ENCODE results near the gene CREG1.
"Not testable (repeated sequence)": the region's sequence is repeated elsewhere in the genome, so short reads cannot be mapped to it uniquely, and the experiment has no call there.

The CREG1 gene

GRCh38 chr1:167563579-167564246 lies 10.2 kb upstream of the CREG1 start:
- peak; percentile 59 to 73 for DNase-seq

- no peak for DNase-seq
Measured at GRCh38 chr1:167562702-167563101, 9.1 kb upstream of the CREG1 start.

DNA sequence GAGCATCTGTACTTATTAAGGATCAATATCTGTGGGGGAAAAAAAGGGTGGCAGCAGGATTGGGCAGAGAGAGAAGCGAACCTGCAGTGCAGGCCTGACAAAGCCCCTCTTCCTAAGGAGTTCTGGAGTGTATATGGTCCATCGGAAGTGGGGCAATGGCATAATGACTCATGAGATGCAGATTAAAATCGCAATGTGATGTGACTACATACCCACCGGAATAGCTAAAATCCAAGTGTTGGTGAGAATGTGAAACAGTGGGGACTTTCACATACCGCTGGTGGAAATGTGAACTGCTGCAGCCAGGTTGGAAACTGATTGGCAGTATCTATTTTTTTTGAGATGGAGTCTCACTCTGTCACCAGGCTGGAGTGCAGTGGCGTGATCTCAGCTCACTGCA lies 8.2 kb upstream of the CREG1 start:
- DNase-seq = no peak

GRCh38 chr1:167555971-167556714 lies 2.6 kb upstream of the CREG1 start:
- DNase-seq = peak; percentile 28 to 35

- DNase-seq = not testable (repeated sequence)
Measured at GRCh38 chr1:167555072-167555471, 1.5 kb upstream of the CREG1 start.

DNA sequence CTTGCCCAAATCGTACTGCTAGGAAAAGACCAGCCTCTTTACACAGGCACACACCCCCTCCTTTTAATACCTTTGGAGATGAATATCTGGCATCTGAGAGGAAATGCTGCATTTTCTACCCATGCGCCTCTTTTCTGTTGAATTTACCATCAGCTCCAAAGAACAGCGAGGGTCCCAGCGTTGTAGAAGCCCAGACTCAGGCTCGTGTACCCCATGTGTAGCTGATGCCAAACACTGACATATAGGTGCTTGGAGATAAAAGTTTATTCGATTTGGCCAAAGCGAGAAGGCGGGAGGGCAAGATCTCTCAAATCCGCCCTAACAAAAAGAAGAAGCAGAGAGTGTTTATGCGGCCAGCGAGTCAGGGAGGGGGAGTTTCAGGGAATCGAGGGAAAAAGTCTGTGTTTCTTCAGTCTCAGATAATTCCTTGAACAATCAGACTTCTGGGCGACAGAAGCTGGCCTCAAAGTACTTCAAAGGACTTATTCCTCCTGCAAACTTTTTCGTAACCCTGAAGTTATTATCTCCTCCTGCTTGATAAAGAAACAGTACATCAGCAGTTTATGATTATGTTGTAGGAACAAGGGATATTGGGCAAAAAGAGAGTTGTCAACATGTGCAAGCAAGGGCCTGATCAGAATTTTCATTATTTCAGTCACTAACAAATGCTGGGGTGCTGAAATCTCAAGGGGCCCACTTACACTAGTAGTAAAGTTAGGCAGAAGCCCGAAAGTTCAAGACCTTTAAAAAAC lies 642 bp upstream of the CREG1 start:
- DNase-seq = no peak

- DNase-seq = no peak
Measured at GRCh38 chr1:167551362-167551761, 2.2 kb downstream of the CREG1 start.

DNA sequence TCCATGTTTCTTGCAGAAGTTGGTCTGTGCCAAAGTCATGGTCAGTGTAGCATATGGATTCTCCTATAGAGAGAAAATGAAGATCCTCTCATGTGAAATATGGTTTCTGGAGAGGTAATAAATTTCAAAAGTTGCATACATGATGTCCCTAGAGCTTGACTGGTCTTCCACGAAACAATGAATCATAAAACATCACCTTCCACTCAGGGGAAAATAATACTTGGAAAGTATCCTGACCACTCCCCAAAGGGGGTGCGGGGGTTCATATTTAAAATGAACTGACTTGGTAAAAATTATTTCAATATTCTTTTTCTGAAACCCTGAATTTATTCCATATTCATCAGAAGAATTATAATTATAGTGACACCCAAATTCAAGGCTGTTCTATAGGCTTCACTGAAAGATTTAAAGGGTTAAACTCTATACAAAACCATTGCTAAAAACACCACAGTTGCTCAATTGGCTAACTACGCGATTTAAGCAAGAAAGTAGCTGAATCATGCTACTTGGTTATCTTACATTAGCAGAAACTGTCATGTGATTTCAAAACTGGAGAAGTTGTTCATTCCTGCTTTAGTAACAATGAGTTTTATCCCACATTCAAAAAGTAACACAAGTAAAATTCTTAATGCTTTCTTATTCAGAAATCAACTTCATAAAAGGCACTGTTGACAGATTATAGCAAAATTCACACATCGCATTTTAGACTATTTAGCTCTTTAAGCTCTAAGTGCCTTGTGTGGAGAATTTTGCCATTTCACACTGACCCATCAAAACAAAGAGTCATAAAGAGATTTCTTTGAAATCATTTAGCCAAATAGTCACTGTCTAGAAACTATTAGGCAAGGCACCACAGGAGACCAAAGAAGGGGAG lies 5.3 kb downstream of the CREG1 start:
- no peak for DNase-seq

DNA sequence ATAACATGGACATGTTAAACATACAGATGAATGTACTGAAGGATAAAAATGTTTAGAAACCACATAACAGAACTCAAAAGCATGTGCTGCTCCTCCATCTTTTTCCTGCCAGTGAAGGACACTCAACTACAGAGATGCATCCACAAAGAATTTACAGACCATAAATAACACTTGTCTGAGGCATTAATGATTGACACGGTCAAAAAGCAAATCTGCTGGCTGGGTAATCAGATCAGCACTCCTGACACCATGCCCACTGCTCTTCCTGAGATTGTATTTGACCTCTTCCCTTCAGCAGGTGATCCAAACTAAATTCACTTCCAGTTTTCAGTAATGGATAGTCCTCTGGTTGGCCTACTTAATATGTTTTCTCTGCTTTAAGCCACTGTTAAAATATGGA lies 6.6 kb downstream of the CREG1 start:
- DNase-seq = no peak

DNA sequence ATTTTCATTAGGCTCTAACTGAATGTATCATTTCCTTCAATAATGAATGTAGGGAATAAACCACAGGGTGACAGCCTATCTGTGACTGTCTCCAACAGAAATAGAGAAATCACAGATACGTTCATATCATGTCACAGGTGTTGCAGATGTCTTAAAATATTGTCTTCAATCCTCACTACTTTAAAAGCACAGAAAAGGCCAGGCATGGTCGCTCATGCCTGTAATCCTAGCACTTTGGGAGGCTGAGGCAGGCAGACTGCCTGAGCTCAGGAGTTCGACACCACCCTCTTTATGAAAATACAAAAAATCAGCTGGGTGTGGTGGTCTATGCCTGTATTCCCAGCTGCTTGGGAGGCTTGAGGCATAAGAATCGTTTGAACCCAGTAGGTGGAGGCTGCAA lies 8.2 kb downstream of the CREG1 start:
- DNase-seq = no peak

DNA sequence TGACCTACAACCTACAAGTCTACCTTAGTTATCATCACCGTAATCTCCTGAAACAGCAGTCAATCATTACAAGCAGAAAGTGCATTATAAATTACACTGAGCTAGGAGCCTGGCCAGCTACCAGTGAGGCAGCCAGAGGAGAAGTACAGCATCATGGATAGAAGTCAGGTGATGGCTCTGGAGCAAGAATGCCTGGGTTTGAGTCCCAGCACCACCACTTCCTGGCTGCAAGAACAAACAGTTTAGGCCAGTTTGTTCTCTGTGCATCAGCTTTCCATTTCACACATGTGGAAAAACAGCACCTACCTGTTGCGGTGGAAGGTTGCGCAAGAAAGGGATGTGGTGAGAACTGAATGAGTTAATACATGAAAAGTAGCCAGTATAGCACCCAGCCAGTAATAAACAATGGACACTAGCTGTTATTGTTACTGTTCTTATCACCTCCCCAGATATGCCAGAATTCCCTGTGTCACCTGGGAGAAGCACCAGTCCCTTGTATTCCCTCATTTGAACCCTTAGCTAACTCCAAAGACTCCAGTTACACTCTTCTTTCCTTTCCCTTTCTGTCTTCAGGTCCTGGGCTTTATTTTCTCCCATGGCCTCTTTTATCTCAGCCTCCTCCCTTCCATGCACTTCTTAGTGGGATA lies 9.0 kb downstream of the CREG1 start:
- no peak for DNase-seq

DNA sequence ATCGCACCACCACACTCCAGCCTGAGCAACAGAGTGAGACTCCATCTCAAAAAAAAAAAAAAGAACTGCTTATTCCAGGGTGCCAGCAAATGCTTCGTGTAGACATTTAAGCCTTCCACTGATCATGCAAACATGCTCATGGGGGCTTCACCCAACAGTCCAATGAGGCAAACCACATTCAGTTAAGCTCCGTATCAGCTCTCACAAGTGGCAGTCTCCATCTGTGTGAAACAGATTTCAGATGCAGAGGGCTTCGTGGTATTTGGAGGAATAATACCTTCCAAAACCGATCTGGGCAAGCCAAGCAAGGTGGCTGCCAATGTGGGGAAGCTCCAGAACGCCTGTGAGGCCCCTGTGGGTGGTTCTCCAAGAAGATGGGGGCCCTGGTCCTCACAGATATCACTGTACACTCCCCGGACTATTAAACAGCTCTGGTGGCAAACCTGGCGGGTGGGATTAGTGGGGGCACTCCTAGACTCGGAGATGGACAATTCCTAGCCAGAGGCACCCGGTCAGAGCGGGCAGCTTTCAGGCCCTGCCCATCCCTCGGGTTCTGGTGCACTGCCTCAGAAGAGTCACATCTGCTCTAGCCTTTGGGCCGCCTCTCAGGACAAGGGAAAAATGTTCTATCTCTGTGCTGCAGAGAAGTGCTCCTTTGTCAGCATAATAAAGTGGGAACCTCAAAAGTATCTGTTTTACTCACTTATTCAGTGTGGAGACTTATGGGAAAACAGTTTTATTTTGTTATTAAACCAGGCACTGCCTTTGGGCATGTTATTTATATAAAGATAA lies 10.2 kb downstream of the CREG1 start:
- DNase-seq = no peak

DNA sequence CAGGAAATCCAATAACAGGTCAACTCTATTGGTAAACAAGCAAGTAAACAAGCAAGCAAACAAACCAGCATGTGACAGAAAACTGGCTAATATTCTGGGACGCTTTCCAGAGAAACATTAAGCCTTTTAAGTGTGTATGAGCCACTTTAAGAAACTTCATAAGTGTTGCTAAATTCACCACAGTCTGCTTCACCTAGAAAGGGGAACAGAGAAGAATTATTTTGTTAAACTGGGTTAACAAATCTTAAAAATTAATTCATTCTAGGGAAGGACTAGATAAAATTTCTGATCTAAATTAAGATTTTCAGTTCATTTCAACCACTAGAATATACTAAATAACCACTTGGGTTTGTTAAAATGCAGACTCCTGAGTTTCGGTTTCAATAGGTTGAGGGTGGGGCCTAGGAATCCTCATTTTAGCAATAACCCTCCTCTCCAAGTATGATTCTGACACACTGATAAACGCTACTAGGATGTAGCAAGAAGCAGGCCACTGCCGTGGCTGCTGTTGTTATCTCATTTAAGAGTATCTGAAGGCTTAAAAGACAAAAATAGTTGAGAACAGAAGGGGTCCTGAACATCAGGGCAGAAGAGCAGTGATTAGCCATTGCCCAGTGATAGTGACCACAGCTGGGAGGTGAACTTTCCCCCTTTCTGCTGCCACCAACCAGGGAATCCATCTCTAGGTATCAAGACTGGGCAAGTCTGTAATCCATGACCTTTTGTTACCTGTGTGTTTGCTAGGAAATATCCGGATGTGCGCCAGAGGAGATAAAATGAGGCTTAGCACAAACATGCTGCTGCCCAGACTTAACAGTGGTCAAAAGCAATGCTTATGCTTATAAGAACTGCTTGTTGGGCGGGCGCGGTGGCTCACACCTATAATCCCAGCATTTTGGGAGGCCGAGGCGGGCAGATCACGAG lies 11.2 kb downstream of the CREG1 start:
- no peak for DNase-seq

GRCh38 chr1:167541610-167542009 lies 12.0 kb downstream of the CREG1 start:
- no peak for DNase-seq

DNA sequence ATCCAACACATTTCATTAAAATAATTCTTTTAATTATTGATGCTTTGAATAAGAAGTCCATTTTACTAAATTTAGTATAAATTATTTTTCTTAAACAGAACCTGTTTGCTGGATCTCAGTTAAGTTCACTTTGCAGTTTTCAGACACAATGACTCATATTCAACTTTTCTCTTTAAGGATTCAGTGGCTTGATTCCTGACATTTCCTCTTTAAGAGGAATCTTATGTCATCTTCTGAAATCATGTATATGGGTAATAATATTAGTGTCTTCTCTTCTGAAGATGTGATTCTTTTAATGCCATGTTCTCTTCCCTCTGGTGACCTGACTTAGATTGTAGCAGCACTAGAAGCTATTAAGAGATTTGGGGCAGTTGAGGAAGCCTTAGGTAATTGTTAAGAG lies 12.6 kb downstream of the CREG1 start:
- DNase-seq = no peak

- no peak for DNase-seq
Measured at GRCh38 chr1:167538657-167539056, 14.9 kb downstream of the CREG1 start.

- DNase-seq = peak; percentile 84 to 93
Measured at GRCh38 chr1:167533851-167534300, 19.7 kb downstream of the CREG1 start.

- no peak for DNase-seq
Measured at GRCh38 chr1:167532964-167533824, 20.4 kb downstream of the CREG1 start.

DNA sequence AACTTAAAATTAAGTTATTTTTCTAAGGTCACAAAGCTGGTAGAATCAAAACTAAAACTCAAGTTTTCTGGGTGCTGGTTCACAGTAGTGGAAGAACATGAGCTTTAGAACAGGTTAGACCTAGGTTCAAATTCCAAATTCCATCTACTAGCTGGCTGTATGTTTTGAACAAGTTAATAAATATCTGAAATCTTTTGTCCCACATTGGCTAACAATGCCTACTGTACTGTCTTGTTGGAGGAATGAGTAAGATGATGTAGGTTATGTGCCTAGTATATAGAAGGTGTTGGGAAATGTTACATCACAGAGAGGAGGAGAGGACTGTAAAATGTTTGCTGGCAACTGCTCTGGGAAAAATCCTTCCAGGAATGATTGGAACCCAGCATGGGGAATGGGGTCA lies 21.2 kb downstream of the CREG1 start:
- no peak for DNase-seq
